Activated naive CD8-positive, alpha-beta T cell treated with anti-CD3 and anti-CD28 coated beads for 36 hours (primary cell): ENCODE data around the gene SPIRE1. TPM values are rescaled to one million over a fixed set of nuclear protein-coding genes. Genes with fewer than 3 reads are reported as not detected.
A peak's percentile ranks its signal among the peaks of the same experiment; 100 is the strongest.

Experiments used
- DNase-seq: peaks from one replicate; pipeline ENCODE4 v3.0.0; 2021
- H3K27ac Mint-ChIP-seq: one replicate; pipeline ENCODE4 v1.8.0; 2022; ENCODE audit warnings: mild to moderate bottlenecking, moderate library complexity, mixed read lengths
- H3K27me3 Mint-ChIP-seq: one replicate; pipeline ENCODE4 v1.8.0; 2022; ENCODE audit warnings: mild to moderate bottlenecking, mixed read lengths
- H3K36me3 Mint-ChIP-seq: one replicate; pipeline ENCODE4 v1.8.0; 2021; ENCODE audit warnings: mild to moderate bottlenecking, mixed read lengths
- H3K4me1 Mint-ChIP-seq: one replicate; pipeline ENCODE4 v1.8.0; 2021; ENCODE audit warnings: mixed read lengths
- H3K4me3 Mint-ChIP-seq: one replicate; pipeline ENCODE4 v1.8.0; 2022; ENCODE audit warnings: mild to moderate bottlenecking, moderate library complexity, mixed read lengths
- H3K9me3 Mint-ChIP-seq: one replicate; pipeline ENCODE4 v1.8.0; 2022; ENCODE audit warnings: mixed read lengths
- total RNA-seq, 2 experiments: library from RNA; stranded (reverse); gene quantifications; one replicate each; pipeline ENCODE4 v1.2.3, GENCODE V29; 2021

SPIRE1 gene
- total RNA-seq, 2 experiments from 2014 or later: 4.6 to 6.0 TPM

GRCh38 chr18:12406371-12407111 is 251.4 kb downstream of the SPIRE1 start:
- H3K27ac Mint-ChIP-seq: no peak overlapping the region
- H3K27me3 Mint-ChIP-seq: peaks cover 35% of the 10 kb centered on the region
- H3K4me1 Mint-ChIP-seq: peaks cover 21% of the 10 kb centered on the region
- peak overlapping the region; percentile 51 for H3K4me3 Mint-ChIP-seq
- peaks cover 3% of the 10 kb centered on the region for H3K36me3 Mint-ChIP-seq
- DNase-seq: peak; percentile 28
- no peaks in the 10 kb centered on the region for H3K9me3 Mint-ChIP-seq

GRCh38 chr18:12405066-12405465 is 252.8 kb downstream of the SPIRE1 start:
- Mint-ChIP-seq H3K27ac (no peak overlapping the region), H3K4me1 (peaks cover 20% of the 10 kb centered on the region), H3K27me3 (peaks cover 40% of the 10 kb centered on the region), H3K9me3 (no peaks in the 10 kb centered on the region), H3K36me3 (no peaks in the 10 kb centered on the region), H3K4me3 (no peak overlapping the region)
- no peak for DNase-seq

- H3K4me1 Mint-ChIP-seq: peaks cover 18% of the 10 kb centered on the region
- H3K36me3 Mint-ChIP-seq: no peaks in the 10 kb centered on the region
- peaks cover 46% of the 10 kb centered on the region for H3K27me3 Mint-ChIP-seq
- H3K4me3 Mint-ChIP-seq: no peak overlapping the region
- DNase-seq: no peak
- H3K9me3 Mint-ChIP-seq: no peaks in the 10 kb centered on the region
- no peak overlapping the region for H3K27ac Mint-ChIP-seq
Measured at GRCh38 chr18:12403601-12404506, 254.1 kb downstream of the SPIRE1 start.

- H3K27me3 Mint-ChIP-seq: peaks cover 50% of the 10 kb centered on the region
- no peak overlapping the region for H3K4me3 Mint-ChIP-seq
- H3K27ac Mint-ChIP-seq: no peak overlapping the region
- H3K4me1 Mint-ChIP-seq: peaks cover 8% of the 10 kb centered on the region
- H3K9me3 Mint-ChIP-seq: no peaks in the 10 kb centered on the region
- H3K36me3 Mint-ChIP-seq: no peaks in the 10 kb centered on the region
- no peak for DNase-seq
Measured at GRCh38 chr18:12401881-12402280, 256.0 kb downstream of the SPIRE1 start.

GRCh38 chr18:12399231-12399630 is 258.7 kb downstream of the SPIRE1 start:
- no peak for DNase-seq
- Mint-ChIP-seq H3K27me3 (peaks cover 37% of the 10 kb centered on the region), H3K4me1 (peaks cover 4% of the 10 kb centered on the region), H3K4me3 (no peak overlapping the region), H3K36me3 (no peaks in the 10 kb centered on the region), H3K9me3 (no peaks in the 10 kb centered on the region), H3K27ac (no peak overlapping the region)

- H3K27me3 Mint-ChIP-seq: peaks cover 33% of the 10 kb centered on the region
- no peaks in the 10 kb centered on the region for H3K36me3 Mint-ChIP-seq
- no peak overlapping the region for H3K27ac Mint-ChIP-seq
- no peak for DNase-seq
- no peaks in the 10 kb centered on the region for H3K9me3 Mint-ChIP-seq
- H3K4me3 Mint-ChIP-seq: no peak overlapping the region
- H3K4me1 Mint-ChIP-seq: peaks cover under 1% of the 10 kb centered on the region
Measured at GRCh38 chr18:12398625-12399024, 259.3 kb downstream of the SPIRE1 start.

- H3K4me1 Mint-ChIP-seq: no peaks in the 10 kb centered on the region
- no peak overlapping the region for H3K27ac Mint-ChIP-seq
- no peak for DNase-seq
- no peaks in the 10 kb centered on the region for H3K36me3 Mint-ChIP-seq
- no peaks in the 10 kb centered on the region for H3K9me3 Mint-ChIP-seq
- no peak overlapping the region for H3K4me3 Mint-ChIP-seq
- H3K27me3 Mint-ChIP-seq: peaks cover 26% of the 10 kb centered on the region
Measured at GRCh38 chr18:12397793-12398192, 260.1 kb downstream of the SPIRE1 start.

- no peak overlapping the region for H3K4me3 Mint-ChIP-seq
- H3K27ac Mint-ChIP-seq: no peak overlapping the region
- no peaks in the 10 kb centered on the region for H3K9me3 Mint-ChIP-seq
- no peaks in the 10 kb centered on the region for H3K36me3 Mint-ChIP-seq
- DNase-seq: no peak
- peaks cover 21% of the 10 kb centered on the region for H3K27me3 Mint-ChIP-seq
- H3K4me1 Mint-ChIP-seq: no peaks in the 10 kb centered on the region
Measured at GRCh38 chr18:12397254-12397653, 260.7 kb downstream of the SPIRE1 start.

Other genes with a start within 250 kb of the SPIRE1 start
- 10 to 100 TPM; 14.4 to 16.8 TPM for gene CEP76, start 44.6 kb upstream of the SPIRE1 start, total RNA-seq
- gene PSMG2, start 44.9 kb upstream of the SPIRE1 start, total RNA-seq: 100 to 1,000 TPM; 121 to 125 TPM
- 10 to 100 TPM; 50.9 to 57.2 TPM for gene PTPN2, start 226.1 kb upstream of the SPIRE1 start, total RNA-seq